Esophagus mucosa (tissue), 1 donor: ENCODE data around the gene PKLR. TPM values are rescaled to one million over a fixed set of nuclear protein-coding genes. Genes with fewer than 3 reads are reported as not detected.
"Not testable (repeated sequence)": the region's sequence is repeated elsewhere in the genome, so short reads cannot be mapped to it uniquely, and the experiment has no call there.

Source experiments
- ATAC-seq: fragments of 200-7000 bp; cut with Tn5 transposase; one replicate; pipeline ENCODE4 v1.9.1; 2020
- total RNA-seq: library from RNA; stranded (reverse); gene quantifications from one replicate; pipeline ENCODE4 v1.2.4, GENCODE V29; 2023
- donor health status: DM: yes; HTN: yes; CAD: no.

PKLR gene
- total RNA-seq, 1 donor from 2014 or later: 0.20 TPM

DNA sequence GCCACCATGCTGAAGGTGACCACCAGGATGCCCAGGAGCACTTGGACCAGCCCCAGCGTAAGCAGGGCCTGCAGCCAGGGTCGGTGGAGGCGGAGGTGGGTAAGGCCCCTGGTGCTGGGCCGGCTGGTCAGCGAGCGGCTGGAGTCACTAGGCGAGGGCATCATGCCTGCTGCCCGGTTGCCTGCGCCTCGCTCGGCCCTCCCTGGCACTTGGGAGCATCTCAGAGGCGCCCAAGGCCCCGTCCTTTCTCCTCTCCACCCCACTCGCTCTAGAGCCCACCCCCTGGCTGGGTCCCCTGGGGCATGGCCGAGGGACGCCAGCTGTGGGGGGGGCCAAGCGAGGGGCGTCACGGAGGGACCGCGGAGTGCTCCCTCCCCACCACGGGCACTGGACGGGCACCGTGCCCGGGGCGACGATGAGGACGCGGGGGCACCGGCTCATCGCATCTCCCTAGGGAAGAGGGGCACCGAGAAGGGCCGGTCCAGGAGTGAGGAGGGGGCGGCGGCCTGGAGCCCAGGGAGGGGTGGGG, 46.5 kb downstream of the PKLR start:
- peak; percentile 5 for ATAC-seq

DNA sequence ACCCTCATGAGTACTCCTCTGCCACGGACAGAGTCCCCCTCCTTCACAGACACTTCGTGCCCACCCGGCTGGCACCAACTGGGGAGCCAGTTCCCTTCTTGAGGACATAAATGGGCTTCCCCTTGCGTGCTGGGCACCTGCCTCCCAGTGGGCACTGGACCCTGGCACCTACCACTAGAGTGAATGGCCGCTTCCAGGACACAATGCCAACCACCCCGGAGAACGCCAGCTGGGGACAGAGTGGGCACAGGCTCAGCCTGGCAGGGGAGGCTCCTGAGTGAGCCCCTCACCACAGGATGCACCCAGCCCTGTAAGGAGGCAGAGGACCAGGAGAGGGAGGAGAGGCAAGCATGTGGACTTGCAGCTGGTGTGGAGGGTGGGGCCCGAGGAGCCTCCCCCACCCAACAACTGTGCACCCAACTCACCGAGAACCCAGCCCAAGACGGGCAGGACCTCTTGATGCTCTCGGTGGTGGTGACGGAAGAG, 47.0 kb downstream of the PKLR start:
- peak; percentile 5 for ATAC-seq

DNA sequence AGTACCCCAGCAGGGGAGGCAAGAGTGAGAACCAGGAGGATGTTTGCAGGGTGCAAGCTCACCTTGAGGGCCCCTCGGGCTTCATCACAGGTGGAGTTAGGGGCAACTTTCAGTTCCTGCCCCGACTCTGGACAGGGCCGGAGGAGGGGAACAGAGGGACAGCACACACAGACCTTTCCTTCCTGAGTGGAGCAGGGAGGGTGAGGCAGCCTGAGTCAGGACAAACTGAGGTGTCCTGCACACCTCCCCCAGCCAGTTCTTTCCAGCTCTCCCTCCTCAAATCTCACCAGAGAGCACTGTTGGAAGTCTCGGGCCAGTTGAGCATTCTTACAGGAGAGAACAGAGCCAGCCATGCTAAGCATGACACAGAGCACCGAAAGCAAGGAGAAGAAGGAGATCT, 47.4 kb downstream of the PKLR start:
- peak; percentile 15 for ATAC-seq

DNA sequence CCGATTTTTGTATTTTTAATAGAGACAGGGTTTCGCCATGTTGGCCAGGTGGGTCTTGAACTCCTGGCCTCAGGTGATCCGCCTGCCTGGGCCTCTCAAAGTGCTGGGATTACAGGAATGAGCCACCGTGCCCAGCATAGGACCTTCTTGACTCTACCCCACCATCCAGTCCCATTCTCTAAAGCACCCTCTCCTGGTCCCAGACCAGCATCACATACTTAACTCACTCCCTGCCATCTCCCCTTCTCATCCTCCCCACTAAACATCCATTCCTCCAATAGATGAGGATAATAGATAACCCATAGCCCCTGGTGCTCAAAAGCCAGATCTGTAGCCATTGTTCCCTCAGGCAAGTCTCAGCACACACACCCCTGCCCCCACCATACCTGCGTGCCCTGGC, 48.0 kb downstream of the PKLR start:
- ATAC-seq: no peak

DNA sequence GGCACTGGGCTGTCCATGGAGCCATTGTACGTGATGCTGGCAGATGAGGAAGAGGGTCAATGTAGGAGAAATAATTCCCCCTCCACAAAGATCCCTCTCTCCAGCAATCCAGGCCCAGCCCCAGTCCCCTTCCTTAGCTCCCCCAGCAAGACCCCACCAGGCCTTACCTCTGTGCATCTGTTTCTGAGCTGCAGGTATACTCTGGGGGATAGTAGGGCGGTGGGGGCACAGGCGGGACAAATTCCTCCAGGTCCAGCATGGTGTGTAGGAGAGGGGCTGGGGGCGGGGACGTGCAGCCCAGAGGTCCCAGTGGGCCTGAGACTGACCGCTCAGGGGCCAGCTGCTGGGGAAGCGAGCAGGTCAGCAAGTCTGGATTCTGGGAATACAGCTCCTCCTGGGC, 49.7 kb downstream of the PKLR start:
- ATAC-seq: no peak

DNA sequence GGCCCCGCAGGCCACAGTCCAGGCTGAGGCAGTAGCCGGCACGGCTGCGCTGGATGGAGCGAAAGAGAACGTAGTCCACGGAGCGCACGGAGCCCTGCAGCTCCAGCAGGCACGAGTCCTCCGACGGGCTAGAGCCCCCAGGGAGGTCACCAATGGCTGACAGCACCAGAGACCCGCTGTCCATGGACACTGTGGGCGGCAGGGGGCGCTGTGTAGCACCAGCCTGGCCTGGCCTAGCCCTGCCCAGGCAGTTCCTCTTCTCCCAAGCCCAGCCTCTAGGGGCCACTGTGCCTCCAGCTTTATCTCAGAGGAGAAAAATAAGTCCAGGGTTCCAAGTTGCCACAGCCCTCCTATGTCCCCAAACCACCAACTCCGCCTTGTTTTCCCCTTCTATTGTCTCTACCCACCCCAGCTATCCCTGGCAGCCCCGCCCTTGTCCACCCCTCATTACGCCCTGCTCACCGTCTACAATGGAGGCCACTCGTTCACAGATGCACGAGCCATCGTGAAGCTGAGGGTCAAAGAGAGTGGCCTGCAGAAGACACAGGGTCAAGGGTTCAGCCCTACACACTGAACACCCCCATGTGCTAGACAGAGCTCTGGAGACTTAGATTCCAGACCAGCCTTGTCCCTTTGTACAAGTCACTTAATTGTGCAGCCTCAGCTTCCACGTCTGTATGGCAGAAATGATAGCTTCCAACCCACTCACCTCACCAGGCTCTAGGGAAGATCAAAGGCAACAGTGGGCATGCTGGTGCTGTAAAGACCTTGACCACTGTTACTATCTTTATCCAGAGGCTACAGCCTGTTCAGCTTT, 50.4 kb downstream of the PKLR start:
- peak; percentile 86 for ATAC-seq

DNA sequence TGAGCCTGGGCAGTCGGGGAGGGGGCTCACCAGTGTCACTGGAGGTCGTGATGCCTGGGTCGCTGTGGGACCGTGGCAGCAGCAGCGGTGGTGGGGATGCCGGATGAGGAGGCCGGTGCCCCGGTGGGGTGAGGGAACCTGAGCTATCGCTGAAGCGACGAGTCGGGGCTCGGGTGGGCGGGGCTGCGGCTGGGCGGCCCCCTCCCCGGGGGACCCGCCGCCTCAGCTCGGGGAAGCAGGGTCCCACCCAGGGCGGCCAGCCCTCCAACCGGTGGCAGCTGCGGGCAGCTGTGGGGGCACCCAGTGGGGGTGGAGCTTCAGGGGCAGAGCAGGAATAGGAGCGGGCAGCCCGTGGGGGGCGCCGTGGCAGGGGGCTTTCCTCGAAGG, 51.0 kb downstream of the PKLR start:
- peak; percentile 0 for ATAC-seq

DNA sequence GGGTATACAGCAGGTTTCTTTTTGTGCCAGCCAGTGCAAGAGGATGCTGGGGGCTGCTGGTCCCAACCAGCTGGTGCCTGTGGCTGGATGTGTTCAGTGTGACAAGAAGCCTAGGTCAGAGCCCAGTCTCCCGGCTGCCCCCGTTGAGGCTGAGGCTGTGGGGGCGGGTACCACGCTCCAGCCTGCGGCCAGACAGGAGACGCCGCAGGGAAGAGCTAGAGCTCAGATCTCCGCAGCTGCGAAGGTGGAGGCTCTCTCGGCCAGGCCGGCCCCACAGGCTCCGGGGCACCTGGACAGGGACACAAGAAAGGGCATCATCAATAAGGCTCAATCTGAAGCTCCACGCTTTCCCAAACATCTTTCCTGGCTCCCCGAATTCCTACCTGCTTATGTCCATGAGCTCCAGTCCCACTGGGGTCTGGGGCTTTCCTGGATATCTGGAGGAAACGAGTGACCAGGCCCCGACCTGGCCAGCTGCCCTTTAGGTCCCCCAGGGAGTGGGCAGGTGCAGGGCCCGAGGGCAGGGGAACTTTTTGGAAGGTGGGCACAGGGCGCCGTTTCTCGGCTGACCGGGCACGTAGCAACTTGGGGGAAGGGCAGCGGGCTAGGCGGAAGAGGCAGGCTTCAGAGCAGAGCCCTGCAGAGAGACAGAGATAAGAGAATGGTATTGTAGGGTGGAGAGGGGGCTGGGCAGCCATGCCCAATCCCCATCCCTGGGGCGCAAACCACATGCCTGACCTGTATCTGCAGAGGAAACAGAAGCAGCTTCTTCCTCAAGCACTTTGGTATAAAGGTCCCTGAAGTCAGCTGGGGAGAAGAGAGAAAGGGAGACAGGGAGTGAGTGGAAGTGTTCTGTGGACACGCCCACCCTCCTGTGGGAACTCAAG, 53.3 kb downstream of the PKLR start:
- ATAC-seq: no peak

DNA sequence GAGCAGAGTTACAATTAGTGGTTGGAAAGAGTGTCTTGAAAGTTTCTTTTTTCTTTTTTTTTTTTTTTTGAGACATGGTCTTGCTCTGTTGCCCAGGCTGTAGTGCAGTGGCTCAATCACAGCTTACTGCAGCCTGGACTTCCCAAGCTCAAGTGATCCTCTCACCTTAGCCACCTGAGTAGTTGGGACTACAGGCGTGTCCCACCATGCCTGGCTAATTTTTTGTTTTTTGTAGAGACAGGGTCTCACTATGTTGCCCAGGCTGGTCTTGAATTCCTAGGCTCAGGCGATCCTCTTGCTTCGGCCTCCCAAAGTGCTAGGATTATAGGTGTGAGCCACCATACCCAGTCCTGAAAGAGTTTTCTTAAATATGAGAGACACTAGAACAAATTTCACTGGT, 54.4 kb downstream of the PKLR start:
- ATAC-seq: not testable (repeated sequence)

DNA sequence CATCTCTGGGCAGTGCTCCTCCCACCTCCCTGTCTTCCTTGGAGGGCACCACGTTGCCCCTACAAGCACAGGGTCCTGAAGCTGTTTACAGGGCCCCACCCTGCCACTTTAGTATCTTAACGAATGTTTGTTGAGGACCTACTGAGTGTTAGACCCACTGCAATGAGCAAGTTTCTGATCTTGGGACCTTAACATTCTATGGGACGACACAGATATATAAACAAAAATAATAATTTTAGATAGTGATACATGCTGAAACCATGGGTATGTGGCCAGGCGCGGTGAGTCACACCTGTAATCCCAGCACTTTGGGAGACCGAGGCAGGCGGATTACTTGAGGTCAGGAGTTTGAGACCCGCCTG, 56.1 kb downstream of the PKLR start:
- ATAC-seq: no peak

DNA sequence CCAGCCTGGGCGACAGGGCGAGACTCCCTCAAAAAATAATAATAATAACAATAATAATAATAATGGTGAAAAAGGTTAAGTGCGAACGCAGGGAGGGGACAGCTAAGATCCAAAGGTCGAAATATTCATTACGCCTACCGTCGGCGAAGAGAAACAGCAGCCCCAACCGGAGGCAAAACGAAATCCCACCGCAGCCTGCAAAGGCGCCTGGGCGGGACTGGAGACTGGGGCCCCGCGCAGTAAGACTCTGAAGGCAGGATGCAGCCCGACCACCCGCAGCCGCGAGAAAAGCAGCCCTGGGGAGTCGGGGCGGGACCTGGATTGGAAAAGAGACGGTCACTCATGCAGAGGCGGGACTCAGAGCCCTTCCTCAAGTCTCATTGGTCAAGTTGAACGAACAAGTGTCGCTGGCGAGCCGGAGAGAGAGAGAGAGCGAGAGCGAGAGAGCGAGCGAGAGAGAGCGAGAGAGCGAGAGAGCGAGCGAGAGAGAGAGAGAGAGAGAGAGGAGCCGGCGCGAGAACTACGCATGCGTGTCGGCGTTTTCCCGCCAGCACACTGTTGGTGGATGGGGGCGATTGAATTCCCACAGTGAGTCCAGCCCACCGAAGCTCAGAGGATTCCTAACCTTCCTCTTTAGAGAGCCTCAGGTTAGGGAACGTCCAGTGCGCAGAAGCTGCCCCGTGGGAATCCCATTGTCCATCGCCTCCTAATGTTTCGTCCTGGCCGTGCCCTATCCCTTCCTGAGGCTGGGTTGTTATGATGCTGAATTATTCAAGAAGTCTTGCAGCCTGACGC, 56.7 kb downstream of the PKLR start:
- ATAC-seq: peak; percentile 85

DNA sequence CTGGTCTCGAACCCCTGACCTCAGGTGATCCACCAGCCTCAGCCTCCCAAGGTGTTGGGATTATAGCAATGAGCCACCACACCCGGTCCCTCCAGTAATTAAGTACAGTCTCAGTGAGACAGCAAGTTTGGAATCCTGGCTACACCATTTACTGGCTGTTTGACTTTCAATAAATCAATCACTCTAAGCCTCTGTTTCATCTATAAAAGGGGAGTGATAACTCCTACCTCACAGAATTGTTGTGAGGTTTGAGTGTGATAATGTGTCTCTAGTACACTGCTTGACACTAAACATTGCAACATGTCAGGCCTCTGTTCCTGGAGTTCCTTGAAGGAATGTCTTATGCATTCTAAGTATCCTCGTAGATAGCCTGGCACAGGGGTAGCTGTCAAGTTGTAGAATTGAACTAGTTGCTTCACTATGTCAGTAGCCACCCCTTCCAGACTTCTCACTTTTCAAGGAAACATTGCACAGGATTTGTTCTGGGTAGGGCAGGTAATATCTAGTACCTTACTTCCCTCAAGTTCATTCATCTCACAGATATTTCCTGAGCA, 58.4 kb downstream of the PKLR start:
- ATAC-seq: peak; percentile 1

DNA sequence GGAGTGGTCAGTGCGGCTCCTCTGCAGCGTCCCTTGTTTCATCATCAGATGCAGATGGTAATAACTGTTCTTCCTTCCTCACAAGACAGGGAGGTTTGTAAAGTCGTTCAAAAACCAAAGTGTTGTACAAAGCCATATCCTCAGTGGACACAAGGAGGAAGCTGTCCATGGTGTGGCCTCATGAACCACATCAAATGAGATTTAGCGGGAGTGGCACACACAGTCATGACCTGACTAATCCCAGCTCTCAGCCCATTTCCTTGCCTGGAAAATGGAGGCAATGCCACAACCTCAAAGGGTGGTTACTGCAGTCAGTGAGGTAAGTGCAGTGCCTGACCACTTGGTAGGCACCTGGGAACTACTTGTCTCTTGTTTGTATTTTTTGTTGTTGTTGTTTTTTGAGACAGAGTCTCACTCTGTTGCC, 59.4 kb downstream of the PKLR start:
- ATAC-seq: peak; percentile 17

DNA sequence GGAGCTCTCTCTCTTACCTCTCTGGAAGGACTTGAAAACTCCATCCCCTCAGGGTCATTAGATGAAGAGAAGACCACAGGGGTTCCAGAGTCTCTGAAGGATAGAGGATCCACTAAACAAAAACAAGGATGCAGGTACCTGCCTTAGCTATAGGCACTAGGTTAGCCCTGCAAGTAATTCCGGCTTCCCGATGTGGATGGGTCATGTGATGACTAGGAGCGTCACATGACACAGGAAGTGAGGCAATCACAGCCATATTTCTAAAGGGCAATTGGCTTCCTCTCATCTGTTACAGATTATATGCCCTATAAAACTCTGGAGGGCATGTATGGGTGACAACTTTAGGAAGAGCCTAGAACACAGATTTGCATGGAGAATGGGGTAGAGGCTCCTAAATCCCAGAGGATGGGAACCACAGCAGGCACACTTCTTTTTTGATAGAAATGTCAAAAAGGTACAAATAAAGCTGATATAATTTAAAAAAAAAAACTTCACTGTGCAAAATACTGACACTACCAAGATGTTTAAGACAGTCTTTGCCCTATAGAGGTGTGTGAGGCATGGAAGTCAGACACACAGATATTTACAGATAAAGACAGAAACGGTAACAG, 60.1 kb downstream of the PKLR start:
- ATAC-seq: peak; percentile 62

Other genes starting within 250 kb of the PKLR start
- gene EFNA4, start 237.7 kb downstream of the PKLR start, total RNA-seq: 12.1 TPM
- gene EFNA3, start 222.6 kb downstream of the PKLR start, total RNA-seq: 20.6 TPM
- gene EFNA1, start 173.6 kb downstream of the PKLR start, total RNA-seq: 40.9 TPM
- gene SLC50A1, start 165.6 kb downstream of the PKLR start, total RNA-seq: 42.9 TPM
- gene DPM3, start 160.9 kb downstream of the PKLR start, total RNA-seq: 62.4 TPM
- gene KRTCAP2, start 128.1 kb downstream of the PKLR start, total RNA-seq: 111 TPM
- gene TRIM46, start 127.6 kb downstream of the PKLR start, total RNA-seq: 0.12 TPM
- 14.5 TPM for gene THBS3, start 93.5 kb downstream of the PKLR start, total RNA-seq
- 36.5 TPM for gene MTX1, start 92.7 kb downstream of the PKLR start, total RNA-seq
- 24.9 TPM for gene ENTREP3, start 46.0 kb downstream of the PKLR start, total RNA-seq
- gene SCAMP3, start 39.1 kb downstream of the PKLR start, total RNA-seq: 43.3 TPM
- 16.9 TPM for gene CLK2, start 27.9 kb downstream of the PKLR start, total RNA-seq
- 1.7 TPM for gene HCN3, start 24.0 kb downstream of the PKLR start, total RNA-seq
- 401 TPM for gene FDPS, start 7.4 kb upstream of the PKLR start, total RNA-seq
- 40.7 TPM for gene RUSC1, start 19.5 kb upstream of the PKLR start, total RNA-seq